MM.1S (cell line): ENCODE measurements around the gene RGS6.

Experiments
- DNase-seq: peaks from one replicate; pipeline ENCODE4 v3.0.0-alpha.2; 2015
- H2AFZ ChIP-seq: fragments of 300-600 bp; sonication (generic); 2 replicates; pipeline ENCODE4 v1.6.0; 2016; ENCODE audit warnings: antibody characterized with exemption, low read length
- H3F3A ChIP-seq: fragments of 300-600 bp; sonication (generic); 2 replicates; pipeline ENCODE4 v1.6.1; 2016; ENCODE audit warnings: mild to moderate bottlenecking, antibody characterized with exemption, low read length, moderate library complexity, mixed read lengths; ENCODE audit not compliant: insufficient read depth
- H3K27ac ChIP-seq: fragments of 300-600 bp; sonication (generic); 2 replicates; pipeline ENCODE4 v1.5.1; 2016; ENCODE audit warnings: mild to moderate bottlenecking, low read length
- H3K27me3 ChIP-seq: fragments of 300-600 bp; sonication (generic); replicated peaks from 2 replicates; pipeline ENCODE4 v1.6.0; 2016; ENCODE audit warnings: low read length; ENCODE audit not compliant: insufficient read depth
- H3K36me3 ChIP-seq: fragments of 300-600 bp; sonication (generic); replicated peaks from 2 replicates; pipeline ENCODE4 v1.6.1; 2016; ENCODE audit warnings: mild to moderate bottlenecking, low read length, mixed read lengths; ENCODE audit not compliant: insufficient read depth
- H3K4me1 ChIP-seq: fragments of 300-600 bp; sonication (generic); 2 replicates; pipeline ENCODE4 v1.6.1; 2016; ENCODE audit warnings: low read length, mixed read lengths
- H3K4me2 ChIP-seq: fragments of 300-600 bp; sonication (generic); 2 replicates; pipeline ENCODE4 v1.6.0; 2016; ENCODE audit warnings: low read depth, low read length
- H3K4me3 ChIP-seq: fragments of 300-600 bp; sonication (generic); 2 replicates; pipeline ENCODE4 v1.5.1; 2016; ENCODE audit warnings: low read length, mixed read lengths
- H3K79me2 ChIP-seq: fragments of 300-600 bp; sonication (generic); 2 replicates; pipeline ENCODE4 v1.6.1; 2016; ENCODE audit warnings: mixed run types, low read length, mixed read lengths
- H3K9ac ChIP-seq: fragments of 300-600 bp; sonication (generic); 2 replicates; pipeline ENCODE4 v1.6.1; 2016; ENCODE audit warnings: low read length, mixed read lengths
- H3K9me2 ChIP-seq: fragments of 300-600 bp; sonication (generic); replicated peaks from 2 replicates; pipeline ENCODE4 v1.6.1; 2016; ENCODE audit warnings: mild to moderate bottlenecking, low read length, mixed read lengths; ENCODE audit not compliant: insufficient read depth
- H3K9me3 ChIP-seq: fragments of 300-600 bp; sonication (generic); replicated peaks from 2 replicates; pipeline ENCODE4 v1.6.1; 2016; ENCODE audit warnings: mild to moderate bottlenecking, low read length, mixed read lengths; ENCODE audit not compliant: insufficient read depth
- H4K20me1 ChIP-seq: fragments of 300-600 bp; sonication (generic); 2 replicates; pipeline ENCODE4 v1.6.1; 2016; ENCODE audit warnings: mild to moderate bottlenecking, low read length, moderate library complexity, mixed read lengths; ENCODE audit not compliant: insufficient read depth
- EZH2 ChIP-seq: fragments of 300-600 bp; sonication (generic); optimal IDR thresholded peaks from 2 replicates; pipeline ENCODE3; 2017; ENCODE audit warnings: low read depth, mild to moderate bottlenecking, antibody characterized with exemption, low read length, mixed read lengths
- EZH2phosphoT487 ChIP-seq: fragments of 300-600 bp; sonication (generic); IDR thresholded peaks from 2 replicates; pipeline ENCODE4 v1.6.1; 2018; ENCODE audit warnings: antibody characterized with exemption, low read length
- TF ChIP-seq, protein P1 (sequence below): fragments of 300-600 bp; sonication (generic); IDR thresholded peaks from 2 replicates; pipeline ENCODE4 v1.5.1; 2016; ENCODE audit warnings: antibody characterized with exemption, low read length, mixed read lengths

RGS6 gene

DNA sequence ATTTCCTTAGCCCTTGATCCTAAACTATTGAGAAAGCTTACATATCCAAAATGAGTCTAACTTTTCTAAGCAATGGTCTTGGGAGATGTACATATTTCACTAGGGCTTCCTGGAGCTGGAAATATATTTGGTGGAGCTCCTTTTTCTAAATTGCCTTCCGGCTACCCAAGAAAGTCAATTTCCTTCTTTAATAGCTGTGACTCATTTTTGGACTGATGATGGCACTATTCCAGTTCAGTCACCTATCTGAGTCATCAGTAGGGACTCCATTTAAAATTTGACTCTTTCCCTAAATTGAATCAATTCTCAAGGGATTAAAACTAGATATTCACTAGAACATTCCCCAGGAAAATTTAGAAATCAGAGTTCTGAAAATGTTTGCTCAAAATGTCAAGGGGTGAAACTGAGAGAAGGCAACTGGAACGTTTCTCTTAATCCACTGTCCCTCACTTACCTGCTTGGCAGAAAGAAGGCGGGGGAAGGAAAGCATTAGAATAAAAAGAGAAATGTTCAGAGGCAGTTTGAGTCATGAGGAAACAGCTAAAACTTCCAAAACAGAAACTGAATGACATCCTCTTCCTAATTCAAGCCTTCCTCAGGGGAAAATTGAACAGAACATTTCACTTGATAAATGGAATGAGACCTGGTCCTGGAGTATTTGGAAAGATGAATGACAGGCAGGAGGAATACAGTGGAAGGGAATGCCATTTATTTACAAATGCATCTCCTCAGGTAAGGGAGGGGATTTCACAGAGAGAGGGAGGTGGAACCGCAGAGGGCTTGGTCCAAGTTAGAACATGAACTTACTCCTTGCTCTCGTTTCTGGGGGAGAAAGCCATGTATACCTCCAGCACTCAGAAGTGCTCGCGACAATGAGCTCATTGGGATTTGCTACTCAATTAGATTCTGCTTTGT lies 91.2 kb downstream of the RGS6 start:
- no peak for DNase-seq
- H3K4me2 ChIP-seq = no peak overlapping the region
- TF ChIP-seq, protein P1, sequence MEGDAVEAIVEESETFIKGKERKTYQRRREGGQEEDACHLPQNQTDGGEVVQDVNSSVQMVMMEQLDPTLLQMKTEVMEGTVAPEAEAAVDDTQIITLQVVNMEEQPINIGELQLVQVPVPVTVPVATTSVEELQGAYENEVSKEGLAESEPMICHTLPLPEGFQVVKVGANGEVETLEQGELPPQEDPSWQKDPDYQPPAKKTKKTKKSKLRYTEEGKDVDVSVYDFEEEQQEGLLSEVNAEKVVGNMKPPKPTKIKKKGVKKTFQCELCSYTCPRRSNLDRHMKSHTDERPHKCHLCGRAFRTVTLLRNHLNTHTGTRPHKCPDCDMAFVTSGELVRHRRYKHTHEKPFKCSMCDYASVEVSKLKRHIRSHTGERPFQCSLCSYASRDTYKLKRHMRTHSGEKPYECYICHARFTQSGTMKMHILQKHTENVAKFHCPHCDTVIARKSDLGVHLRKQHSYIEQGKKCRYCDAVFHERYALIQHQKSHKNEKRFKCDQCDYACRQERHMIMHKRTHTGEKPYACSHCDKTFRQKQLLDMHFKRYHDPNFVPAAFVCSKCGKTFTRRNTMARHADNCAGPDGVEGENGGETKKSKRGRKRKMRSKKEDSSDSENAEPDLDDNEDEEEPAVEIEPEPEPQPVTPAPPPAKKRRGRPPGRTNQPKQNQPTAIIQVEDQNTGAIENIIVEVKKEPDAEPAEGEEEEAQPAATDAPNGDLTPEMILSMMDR = no peak
- no peak for TF ChIP-seq EZH2
- no peak for TF ChIP-seq EZH2phosphoT487
- no peak overlapping the region for H3K4me3 ChIP-seq
- H3K9me3 ChIP-seq = no peaks in the 10 kb centered on the region
- no peaks in the 10 kb centered on the region for H4K20me1 ChIP-seq
- no peak overlapping the region for H3K9ac ChIP-seq
- H2AFZ ChIP-seq = no peak overlapping the region
- H3F3A ChIP-seq = no peaks in the 10 kb centered on the region
- H3K36me3 ChIP-seq = no peaks in the 10 kb centered on the region
- no peaks in the 10 kb centered on the region for H3K27me3 ChIP-seq
- no peaks in the 10 kb centered on the region for H3K9me2 ChIP-seq
- no peaks in the 10 kb centered on the region for H3K4me1 ChIP-seq
- H3K79me2 ChIP-seq = no peaks in the 10 kb centered on the region
- H3K27ac ChIP-seq = no peak overlapping the region

DNA sequence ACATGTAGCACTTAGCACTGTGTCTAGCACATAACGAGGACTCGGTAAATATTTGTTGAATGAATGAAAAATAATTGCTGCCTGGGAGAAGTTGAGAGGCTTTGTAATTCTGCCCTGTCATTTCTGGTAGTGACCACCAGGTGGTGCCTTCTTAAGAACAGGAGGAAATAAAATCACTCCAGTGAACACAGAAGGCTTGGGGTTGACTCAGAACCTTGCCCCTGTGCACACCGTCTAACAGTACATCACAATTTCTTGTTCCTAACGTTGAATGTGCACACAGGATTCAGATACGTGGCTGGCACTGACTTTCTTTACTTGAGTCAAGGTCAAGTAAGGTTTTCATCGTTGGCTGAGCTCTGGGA lies 91.8 kb downstream of the RGS6 start:
- Histone ChIP-seq H3F3A (no peaks in the 10 kb centered on the region), H3K9me2 (no peaks in the 10 kb centered on the region), H3K79me2 (no peaks in the 10 kb centered on the region), H3K36me3 (no peaks in the 10 kb centered on the region), H3K4me1 (no peaks in the 10 kb centered on the region), H3K27me3 (no peaks in the 10 kb centered on the region), H3K9me3 (no peaks in the 10 kb centered on the region), H3K4me3 (no peak overlapping the region), H3K27ac (no peak overlapping the region), H3K9ac (no peak overlapping the region), H2AFZ (no peak overlapping the region), H3K4me2 (no peak overlapping the region), H4K20me1 (no peaks in the 10 kb centered on the region)
- peak; percentile 22 for DNase-seq
- TF ChIP-seq EZH2 = no peak
- TF ChIP-seq, protein P1 = peak; percentile 57

DNA sequence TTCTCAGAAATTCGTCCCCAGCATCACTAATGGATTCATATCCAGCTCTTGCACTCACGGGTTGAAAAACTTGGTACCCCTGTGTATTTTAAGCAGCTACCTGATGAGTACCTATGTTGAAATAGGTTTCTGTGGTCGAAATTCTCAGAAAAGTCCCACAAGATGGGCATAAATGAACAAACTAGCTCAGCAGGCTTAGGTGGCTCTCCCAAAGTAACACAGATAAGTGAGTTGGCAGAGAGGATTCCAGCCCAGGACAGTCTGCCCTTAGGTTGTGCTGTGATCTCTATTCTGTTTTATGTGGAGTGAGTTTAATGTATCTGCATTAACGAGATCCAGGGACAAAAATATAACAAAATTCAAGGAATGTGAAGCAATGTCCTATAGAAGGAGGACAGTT lies 92.3 kb downstream of the RGS6 start:
- Histone ChIP-seq H3F3A (no peaks in the 10 kb centered on the region), H3K27me3 (no peaks in the 10 kb centered on the region), H3K9ac (no peak overlapping the region), H2AFZ (no peak overlapping the region), H4K20me1 (no peaks in the 10 kb centered on the region), H3K4me3 (no peak overlapping the region), H3K9me2 (no peaks in the 10 kb centered on the region), H3K36me3 (no peaks in the 10 kb centered on the region), H3K27ac (no peak overlapping the region), H3K4me1 (no peaks in the 10 kb centered on the region), H3K9me3 (no peaks in the 10 kb centered on the region), H3K4me2 (no peak overlapping the region), H3K79me2 (no peaks in the 10 kb centered on the region)
- no peak for DNase-seq
- TF ChIP-seq, protein P1 = no peak
- TF ChIP-seq EZH2 = no peak
- TF ChIP-seq EZH2phosphoT487 = no peak
